K562 (cell line): Measurements from ENCODE around the gene FAM83F. TPM values are rescaled to one million over a fixed set of nuclear protein-coding genes. Genes with fewer than 3 reads are reported as not detected.

Experiments
- ATAC-seq: fragments of 200-7000 bp; cut with Tn5 transposase; 3 replicates; pipeline ENCODE4 v1.9.1; 2020; ENCODE audit warnings: moderate library complexity
- BruUV-seq: library from RNA; stranded (reverse); fragments of 400-500 nt; replicated peaks from 2 replicates; lab custom pipeline; 2021; lab: Mats Ljungman, UMichigan
- CTCF ChIA-PET: fragments of 300-600 bp; formaldehyde crosslinking; extraction: SDS; loops from one replicate; lab custom pipeline; 2021; ENCODE audit warnings: low intra/inter-chr PET ratio; lab: Yijun Ruan, JAX
- POLR2A ChIA-PET: fragments of 300-600, 350-650 bp; sonication (Branson Sonifier 250); formaldehyde crosslinking; extraction: SDS; loops from one replicate; lab custom pipeline; 2021; ENCODE audit warnings: antibody characterized with exemption, inconsistent platforms; lab: Yijun Ruan, JAX
- DNase-seq, 4 experiments: peaks; one replicate each; pipeline versions ENCODE4 v3.0.0 to v3.0.0-alpha.2; 2011 to 2018; ENCODE audit warnings: low spot score in 3 of 4, mixed read lengths in 3 of 4; ENCODE audit errors: extremely low read depth in 1 of 4
- FAIRE-seq: peaks from 2 replicates; lab custom pipeline; 2011; peaks lifted over from hg19 to GRCh38; lab: Jason Lieb, UNC
- H2AFZ ChIP-seq: 2 replicates; pipeline ENCODE4 v1.6.0; 2011; ENCODE audit warnings: low read depth, low read length, control low read depth, inconsistent platforms
- H3K27ac ChIP-seq: fragments of 200-600 bp; 3 replicates; pipeline ENCODE4 v1.8.0; 2011; ENCODE audit warnings: low read depth, mild to moderate bottlenecking, control low read depth, inconsistent platforms, low read length, moderate library complexity, mixed read lengths; ENCODE audit errors: extremely low read depth
- H3K27me3 ChIP-seq, 2 experiments: fragments of 300-600 bp in 1 of 2; 2 replicates in 1 of 2; 3 replicates in 1 of 2; pipeline versions ENCODE4 v1.6.0 to v1.8.0; 2011; ENCODE audit warnings: inconsistent platforms in 2 of 2, low read length in 2 of 2, mild to moderate bottlenecking in 1 of 2, mixed read lengths in 1 of 2, moderate library complexity in 1 of 2; ENCODE audit not compliant: control insufficient read depth in 2 of 2, insufficient read depth in 2 of 2
- H3K36me3 ChIP-seq: fragments of 300-600 bp; 3 replicates; pipeline ENCODE4 v1.8.0; 2011; ENCODE audit warnings: mild to moderate bottlenecking, low read length, inconsistent platforms; ENCODE audit not compliant: control insufficient read depth, insufficient read depth
- H3K4me1 ChIP-seq, 2 experiments: fragments of 200-600 bp in 1 of 2; replicated peaks in 1 of 2; 2 replicates in 1 of 2; 3 replicates in 1 of 2; pipeline versions ENCODE4 v1.5.1 to v1.8.0; 2011; ENCODE audit warnings: inconsistent platforms in 2 of 2, low read length in 2 of 2, mild to moderate bottlenecking in 1 of 2, mixed read lengths in 1 of 2, moderate library complexity in 1 of 2; ENCODE audit not compliant: control insufficient read depth in 2 of 2, insufficient read depth in 2 of 2
- H3K4me2 ChIP-seq: 2 replicates; pipeline ENCODE4 v1.6.1; 2011; ENCODE audit warnings: low read length, control low read depth, inconsistent platforms, mixed read lengths; ENCODE audit not compliant: insufficient read depth
- H3K4me3 ChIP-seq: fragments of 200-600 bp; sonication (generic), shearing (Covaris generic); 2 replicates; pipeline ENCODE4 v1.5.1; 2016; ENCODE audit warnings: control low read depth, inconsistent platforms
- H3K79me2 ChIP-seq: fragments of 200-600 bp; 3 replicates; pipeline ENCODE4 v1.8.0; 2011; ENCODE audit warnings: low read length, inconsistent platforms; ENCODE audit not compliant: control insufficient read depth, insufficient read depth
- H3K9ac ChIP-seq, 2 experiments: 2 replicates each; pipeline versions ENCODE4 v1.6.0 to v1.6.1; 2011; ENCODE audit warnings: low read depth in 2 of 2, low read length in 2 of 2, control low read depth in 1 of 2, inconsistent platforms in 1 of 2, mild to moderate bottlenecking in 1 of 2, mixed read lengths in 1 of 2; ENCODE audit not compliant: insufficient read depth in 1 of 2
- H3K9me1 ChIP-seq: one replicate; pipeline ENCODE4 v1.6.0; 2011; ENCODE audit warnings: inconsistent platforms, mild to moderate bottlenecking, low read length, moderate library complexity; ENCODE audit not compliant: control insufficient read depth, insufficient read depth
- H3K9me3 ChIP-seq: replicated peaks from 2 replicates; pipeline ENCODE4 v1.5.1; 2011; ENCODE audit warnings: low read depth, low read length, inconsistent platforms; ENCODE audit not compliant: control insufficient read depth, insufficient read depth
- H4K20me1 ChIP-seq: replicated peaks from 2 replicates; pipeline ENCODE4 v1.6.1; 2011; ENCODE audit warnings: low read length, inconsistent platforms, mixed read lengths; ENCODE audit not compliant: control insufficient read depth, insufficient read depth
- CBX3 ChIP-seq, 2 experiments: IDR thresholded peaks; 1 replicate in 1 of 2; 2 replicates in 1 of 2; pipeline ENCODE4 v1.6.1; 2012; ENCODE audit warnings: inconsistent platforms in 2 of 2, low read length in 2 of 2, borderline replicate concordance in 1 of 2, control low read depth in 1 of 2
- CCAR2 ChIP-seq: fragments of 200-400 bp; formaldehyde crosslinking; IDR thresholded peaks from 2 replicates; pipeline ENCODE4 v1.6.1; 2017; ENCODE audit warnings: mild to moderate bottlenecking, low read depth, low read length
- LEF1 ChIP-seq: fragments of 450-650 bp; IDR thresholded peaks from 2 replicates; pipeline ENCODE4 v1.6.1; 2016; ENCODE audit warnings: mild to moderate bottlenecking
- POLR2A ChIP-seq: fragments of 450-650 bp; conservative IDR thresholded peaks from 2 replicates; pipeline ENCODE4 v1.6.1; 2016
- RBM14 ChIP-seq: fragments of 200-400 bp; formaldehyde crosslinking; IDR thresholded peaks from 2 replicates; pipeline ENCODE4 v1.6.1; 2018; ENCODE audit warnings: low read depth, mild to moderate bottlenecking, low read length, moderate library complexity, borderline replicate concordance; ENCODE audit not compliant: insufficient read depth
- SMAD4 ChIP-seq: fragments of 250-450 bp; sonication (Bioruptor Pico); conservative IDR thresholded peaks from 2 replicates; pipeline ENCODE4 v1.8.0; 2021; ENCODE audit warnings: inconsistent platforms, mild to moderate bottlenecking, moderate library complexity
- TBP ChIP-seq: optimal IDR thresholded peaks from 2 replicates; pipeline ENCODE3; 2011; ENCODE audit warnings: low read depth, low read length, improper control_type of control experiment
- XRCC4 ChIP-seq: IDR thresholded peaks from one replicate; pipeline ENCODE4 v1.6.1; 2011; ENCODE audit not compliant: insufficient read depth, insufficient read length; ENCODE audit errors: extremely low read depth
- ZNF124 ChIP-seq: sonication (generic); formaldehyde crosslinking; IDR thresholded peaks from 2 replicates; pipeline ENCODE4 v1.8.1; 2022; ENCODE audit warnings: missing genetic modification reagents
- ZNF133 ChIP-seq: fragments of 250-450 bp; sonication (Bioruptor Pico); IDR thresholded peaks from 2 replicates; pipeline ENCODE4 v1.4.0; 2020; ENCODE audit warnings: mild to moderate bottlenecking
- ZNF140 ChIP-seq: fragments of 250-450 bp; sonication (Bioruptor Pico); IDR thresholded peaks from 2 replicates; pipeline ENCODE4 v1.8.0; 2021; ENCODE audit warnings: moderate library complexity, mild to moderate bottlenecking, inconsistent platforms
- ZNF224 ChIP-seq: sonication (generic); formaldehyde crosslinking; IDR thresholded peaks from 2 replicates; pipeline ENCODE4 v1.8.0; 2022; ENCODE audit warnings: mild to moderate bottlenecking, missing genetic modification reagents
- ZNF75A ChIP-seq: fragments of 450-650 bp; formaldehyde crosslinking; IDR thresholded peaks from 2 replicates; pipeline ENCODE4 v1.4.0; 2020; ENCODE audit warnings: mild to moderate bottlenecking
- ZNF77 ChIP-seq: fragments of 250-450 bp; sonication (Bioruptor Pico); IDR thresholded peaks from 2 replicates; pipeline ENCODE4 v1.5.0; 2020
- WGBS: fragments of 100-300 bp; shearing (Covaris generic); methylation state at CpG from one replicate; pipeline ENCODE4 v1.1.6; 2016; ENCODE audit warnings: low coverage, mixed read lengths; ENCODE audit not compliant: insufficient coverage; ENCODE audit errors: missing lambda C conversion rate; 5-methylcytosine and 5-hydroxymethylcytosine counted together
- in situ Hi-C: fragments of 300-500 bp; cut with MboI; formaldehyde crosslinking; loops from 4 replicates; pipeline ENCODE4 v1.15.0; 2018; ENCODE audit warnings: inconsistent platforms, mixed read lengths
- intact Hi-C: fragments of 100-400 bp; cut with micrococcal nuclease; formaldehyde crosslinking; loops from 2 replicates; pipeline ENCODE4 v1.14.2; 2022
- polyA plus RNA-seq, 8 experiments: library from polyadenylated mRNA; depleted of rRNA in 4 of 8; stranded (reverse) in 5 of 8; unstranded in 3 of 8; fragments of >200 nt; fragmentation: Nextera tagmentation in 2 of 8; fragmentation: Illumina TruSeq in 1 of 8; extraction: Ambion mirVana in 2 of 8; extraction: Trizol in 1 of 8; gene quantifications; 2 replicates each; pipeline versions ENCODE4 v1.2.1 to v1.2.3, GENCODE V29; 2011 to 2014; ENCODE audit warnings: inconsistent platforms in 1 of 8, missing spikeins in 1 of 8
- total RNA-seq, 7 experiments: library from RNA; depleted of rRNA in 6 of 7; stranded (reverse); fragments of >200 nt in 6 of 7; fragmentation: Illumina TruSeq in 2 of 7; extraction: Trizol in 2 of 7; gene quantifications; 2 replicates each; pipeline versions ENCODE4 v1.2.1 to v1.2.3, GENCODE V29; 2011 to 2021; ENCODE audit warnings: low replicate concordance in 1 of 7
- TF ChIP-seq, protein P1 (sequence below), 2 experiments: fragments of 450-650 bp in 1 of 2; sonication (generic) in 1 of 2; formaldehyde crosslinking; conservative IDR thresholded peaks; 2 replicates each; pipeline versions ENCODE4 v1.4.0 to v1.8.1; 2020 to 2022; ENCODE audit warnings: mild to moderate bottlenecking in 1 of 2, missing genetic modification reagents in 1 of 2
- TF ChIP-seq, protein P2 (sequence below): sonication (generic); formaldehyde crosslinking; IDR thresholded peaks from 2 replicates; pipeline ENCODE4 v1.8.0; 2022; ENCODE audit warnings: mild to moderate bottlenecking, missing genetic modification reagents
- TF ChIP-seq, protein P3 (sequence below): IDR thresholded peaks from 2 replicates; pipeline ENCODE4 v1.6.1; 2012; ENCODE audit warnings: low read depth, low read length, improper control_type of control experiment, borderline replicate concordance

The FAM83F gene
- total and polyA plus RNA-seq, 9 of the 15 experiments (the other 6 are each of a cell fraction or from before 2014, with no cell fraction given): under 0.01 to 0.13 (median 0.04) TPM; not detected in 1

DNA sequence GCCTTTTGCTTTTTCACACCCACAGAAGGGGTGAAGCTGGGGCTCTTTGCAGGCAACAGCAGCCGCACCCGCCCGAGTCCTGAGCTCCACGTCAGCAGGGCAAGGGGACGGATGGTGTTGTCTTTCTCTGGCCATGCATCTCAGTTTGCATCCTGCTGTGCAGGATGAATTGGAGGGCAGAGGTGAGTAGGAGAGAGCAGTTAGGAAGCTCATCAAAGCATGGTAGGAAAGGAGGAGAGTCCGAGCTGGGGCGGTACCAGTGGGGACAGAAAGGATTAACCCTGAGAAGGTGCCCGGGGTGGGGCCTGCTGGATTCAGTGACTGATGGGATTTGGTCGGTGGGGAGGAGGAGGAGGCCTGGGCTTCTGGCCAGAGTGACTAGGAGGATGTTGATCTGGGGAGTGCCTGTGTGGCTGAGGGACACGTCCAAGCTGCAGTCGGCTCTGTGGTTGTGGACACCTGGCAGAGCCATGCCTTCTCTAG lies 14.6 kb downstream of the FAM83F start (continued):
- TF ChIP-seq, protein P1, sequence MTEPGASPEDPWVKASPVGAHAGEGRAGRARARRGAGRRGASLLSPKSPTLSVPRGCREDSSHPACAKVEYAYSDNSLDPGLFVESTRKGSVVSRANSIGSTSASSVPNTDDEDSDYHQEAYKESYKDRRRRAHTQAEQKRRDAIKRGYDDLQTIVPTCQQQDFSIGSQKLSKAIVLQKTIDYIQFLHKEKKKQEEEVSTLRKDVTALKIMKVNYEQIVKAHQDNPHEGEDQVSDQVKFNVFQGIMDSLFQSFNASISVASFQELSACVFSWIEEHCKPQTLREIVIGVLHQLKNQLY (CRISPR knock-in tag; conservative IDR thresholded peaks at IDR 0.05): no peak
- TF ChIP-seq, protein P2, sequence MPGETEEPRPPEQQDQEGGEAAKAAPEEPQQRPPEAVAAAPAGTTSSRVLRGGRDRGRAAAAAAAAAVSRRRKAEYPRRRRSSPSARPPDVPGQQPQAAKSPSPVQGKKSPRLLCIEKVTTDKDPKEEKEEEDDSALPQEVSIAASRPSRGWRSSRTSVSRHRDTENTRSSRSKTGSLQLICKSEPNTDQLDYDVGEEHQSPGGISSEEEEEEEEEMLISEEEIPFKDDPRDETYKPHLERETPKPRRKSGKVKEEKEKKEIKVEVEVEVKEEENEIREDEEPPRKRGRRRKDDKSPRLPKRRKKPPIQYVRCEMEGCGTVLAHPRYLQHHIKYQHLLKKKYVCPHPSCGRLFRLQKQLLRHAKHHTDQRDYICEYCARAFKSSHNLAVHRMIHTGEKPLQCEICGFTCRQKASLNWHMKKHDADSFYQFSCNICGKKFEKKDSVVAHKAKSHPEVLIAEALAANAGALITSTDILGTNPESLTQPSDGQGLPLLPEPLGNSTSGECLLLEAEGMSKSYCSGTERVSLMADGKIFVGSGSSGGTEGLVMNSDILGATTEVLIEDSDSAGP (CRISPR knock-in tag): no peak

DNA sequence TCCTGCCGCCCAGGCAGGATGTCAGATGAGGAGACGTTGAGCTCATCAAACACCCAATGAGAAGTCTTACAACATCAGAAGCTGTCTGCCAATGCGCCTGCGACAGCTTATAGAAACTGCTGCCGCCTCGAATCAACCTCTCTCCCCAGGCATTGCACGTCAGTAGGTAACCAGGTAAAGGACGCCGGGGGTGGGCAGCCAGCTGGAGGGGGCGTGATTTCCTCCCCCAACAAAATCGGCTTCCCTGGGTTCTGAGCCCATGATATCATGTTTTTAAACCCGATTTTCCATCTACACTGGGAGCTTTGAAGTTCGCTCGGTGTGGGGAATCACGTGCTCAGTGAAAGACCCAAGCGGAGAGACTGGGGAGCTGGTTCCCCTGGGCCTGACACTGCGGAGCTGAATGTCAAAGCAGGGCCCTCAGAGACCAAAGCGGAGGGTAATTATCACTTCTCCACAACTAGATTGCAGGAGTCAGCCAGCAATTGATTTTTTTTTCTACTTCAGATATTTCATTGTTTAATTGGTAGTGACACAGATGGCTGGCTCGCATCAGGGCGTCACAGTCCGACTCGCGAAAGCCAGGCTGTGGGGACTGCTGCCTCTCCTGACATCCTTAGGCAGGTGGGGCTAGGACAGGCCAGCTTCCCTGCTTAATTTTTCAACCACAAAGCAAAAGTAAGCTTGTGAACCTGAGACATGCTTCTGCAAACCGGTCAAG lies 15.4 kb downstream of the FAM83F start:
- Histone ChIP-seq H3K4me2 (no peak overlapping the region), H4K20me1 (no peaks in the 10 kb centered on the region), H2AFZ (no peak overlapping the region), H3K9me1 (no peaks in the 10 kb centered on the region), H3K27ac (no peak overlapping the region), H3K9me3 (no peaks in the 10 kb centered on the region), H3K9ac (peak overlapping the region in 1 of 2 experiments; percentile 55; a peak in 1 of 4 replicates), H3K36me3 (no peaks in the 10 kb centered on the region), H3K4me1 (peaks cover 13 to 23% of the 10 kb centered on the region in 2 experiments), H3K79me2 (no peaks in the 10 kb centered on the region), H3K27me3 (peaks cover 0 to 8% of the 10 kb centered on the region in 2 experiments; a peak in 1 of 5 replicates), H3K4me3 (no peak overlapping the region)
- DNase-seq (no peak), ATAC-seq (no peak), FAIRE-seq (no peak)
- no TSS peak for BruUV-seq
- WGBS: 64% methylated on average over 15 of the region's 24 CpGs
- POLR2A ChIA-PET: interaction anchor here (0.6 to 1.3 kb wide), 6 partner anchors 11 to 60 kb away, joined by 3 to 4 read pairs (median 3); no protein-coding TSS in a partner anchor
- CTCF ChIA-PET: no interaction called here
- in situ Hi-C loops (no loop called here), intact Hi-C loops (no loop called here)
- TF ChIP-seq, protein P3, sequence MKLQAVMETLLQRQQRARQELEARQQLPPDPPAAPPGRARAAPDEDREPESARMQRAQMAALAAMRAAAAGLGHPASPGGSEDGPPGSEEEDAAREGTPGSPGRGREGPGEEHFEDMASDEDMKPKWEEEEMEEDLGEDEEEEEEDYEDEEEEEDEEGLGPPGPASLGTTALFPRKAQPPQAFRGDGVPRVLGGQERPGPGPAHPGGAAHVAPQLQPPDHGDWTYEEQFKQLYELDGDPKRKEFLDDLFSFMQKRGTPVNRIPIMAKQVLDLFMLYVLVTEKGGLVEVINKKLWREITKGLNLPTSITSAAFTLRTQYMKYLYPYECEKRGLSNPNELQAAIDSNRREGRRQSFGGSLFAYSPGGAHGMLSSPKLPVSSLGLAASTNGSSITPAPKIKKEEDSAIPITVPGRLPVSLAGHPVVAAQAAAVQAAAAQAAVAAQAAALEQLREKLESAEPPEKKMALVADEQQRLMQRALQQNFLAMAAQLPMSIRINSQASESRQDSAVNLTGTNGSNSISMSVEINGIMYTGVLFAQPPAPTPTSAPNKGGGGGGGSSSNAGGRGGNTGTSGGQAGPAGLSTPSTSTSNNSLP: no peak
- TF ChIP-seq ZNF140 (CRISPR knock-in tag) (no peak), XRCC4 (no peak), RBM14 (no peak), LEF1 (no peak), TBP (no peak), POLR2A (no peak), ZNF77 (CRISPR knock-in tag) (no peak), CCAR2 (no peak), CBX3 (IDR thresholded peaks at IDR 0.05; ENCODE audit: borderline replicate concordance in 1 of 2, low read length in 2 of 2) (no peak), SMAD4 (CRISPR knock-in tag) (no peak), ZNF124 (CRISPR knock-in tag) (no peak), ZNF75A (no peak), ZNF133 (CRISPR knock-in tag) (no peak), ZNF224 (CRISPR knock-in tag) (no peak)
